G401 (cell line): Measurements from ENCODE around the gene STIP1. TPM values are rescaled to one million over a fixed set of nuclear protein-coding genes. Genes with fewer than 3 reads are reported as not detected.

ENCODE experiments used
- DNase-seq: peaks from one replicate; pipeline ENCODE4 v3.0.0-alpha.2; 2015; ENCODE audit warnings: low spot score
- in situ Hi-C: cut with HindIII; loops from 2 replicates; pipeline ENCODE4 v1.10.0; 2016; ENCODE audit warnings: low sequenced_read_pairs, mixed read lengths
- total RNA-seq: library from RNA; depleted of rRNA; stranded (reverse); fragments of >200 nt; shearing (Covaris generic); gene quantifications from 2 replicates; pipeline ENCODE4 v1.2.3, GENCODE V29; 2014

Gene STIP1
- total RNA-seq, 1 experiment from 2014 or later = 363 TPM

DNA sequence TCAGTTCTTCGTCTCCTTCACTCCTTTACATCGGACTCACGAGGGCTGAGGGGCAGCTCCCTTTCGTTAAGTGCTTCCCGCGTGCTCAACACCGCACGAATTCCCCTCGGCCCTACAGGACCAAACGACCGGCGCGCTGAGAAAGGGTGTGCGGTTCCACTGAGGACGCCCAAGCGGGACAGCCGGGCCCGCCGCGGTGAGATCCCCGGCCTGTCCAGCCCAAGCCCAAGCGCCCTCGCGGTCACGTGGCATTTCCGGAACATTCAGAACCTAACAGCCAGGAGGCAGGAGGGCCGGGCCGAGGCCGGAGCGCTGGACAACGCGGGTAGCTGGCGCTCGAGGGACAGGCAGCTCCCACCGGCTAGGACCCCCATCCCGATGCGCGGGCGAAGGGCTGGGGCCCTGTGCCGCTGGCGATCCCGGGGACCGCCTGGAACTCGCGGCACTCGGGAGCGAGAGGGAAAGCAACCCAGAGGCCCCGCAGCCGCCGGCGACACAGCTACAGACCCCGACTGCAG lies 737 bp upstream of the STIP1 start:
- in situ Hi-C loops = no loop called here
- peak; percentile 81 for DNase-seq

GRCh38 chr11:64186492-64187165 lies 658 bp downstream of the STIP1 start:
- in situ Hi-C loops = no loop called here
- peak; percentile 33 for DNase-seq

DNA sequence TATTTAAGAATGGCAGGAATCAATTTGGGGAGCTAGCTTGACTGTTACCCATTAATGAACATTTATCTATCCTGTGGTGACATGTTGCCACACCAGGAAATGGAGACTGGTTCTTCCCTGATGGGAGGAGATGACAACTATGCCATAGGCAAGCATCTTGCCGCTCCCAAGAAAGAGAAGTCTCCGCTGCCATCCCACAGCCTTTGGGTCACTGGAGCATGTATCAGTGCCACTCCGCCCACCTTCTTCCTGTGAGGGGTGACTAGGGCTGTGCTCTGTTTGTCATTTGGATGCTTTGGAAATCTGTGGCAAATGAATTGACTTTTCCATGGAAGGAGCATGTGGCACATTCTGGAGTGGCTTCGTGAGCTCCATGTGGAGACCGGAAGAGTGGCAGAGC lies 6.5 kb downstream of the STIP1 start:
- in situ Hi-C loops = no loop called here
- no peak for DNase-seq

DNA sequence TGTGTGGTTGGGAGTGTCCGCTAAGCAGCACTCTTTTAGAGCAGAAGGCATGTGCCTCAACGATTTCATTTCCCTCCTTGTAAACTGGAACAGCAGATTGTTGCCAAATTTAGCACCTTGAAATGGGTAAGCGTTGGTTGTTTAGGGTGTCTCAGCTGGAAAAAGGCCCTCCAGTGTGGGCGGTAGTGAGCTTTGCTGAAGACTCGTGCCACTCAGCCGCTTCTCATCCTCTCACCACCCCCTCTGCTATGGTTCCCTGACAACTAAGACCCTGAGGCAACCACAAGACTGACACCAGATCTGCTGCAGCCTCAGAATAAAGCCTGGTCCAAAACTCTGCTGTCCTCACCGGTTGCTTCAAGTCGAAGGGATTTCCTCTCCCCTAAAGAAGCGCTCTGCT lies 10.7 kb downstream of the STIP1 start:
- in situ Hi-C loops = no loop called here
- DNase-seq = no peak

GRCh38 chr11:64198511-64198910 lies 12.5 kb downstream of the STIP1 start:
- DNase-seq = no peak
- in situ Hi-C loops = no loop called here

GRCh38 chr11:64201543-64201942 lies 15.6 kb downstream of the STIP1 start:
- DNase-seq = no peak
- in situ Hi-C loops = loop anchor here (10.0 kb wide), 1 partner anchor 73 kb away; no protein-coding TSS in a partner anchor

DNA sequence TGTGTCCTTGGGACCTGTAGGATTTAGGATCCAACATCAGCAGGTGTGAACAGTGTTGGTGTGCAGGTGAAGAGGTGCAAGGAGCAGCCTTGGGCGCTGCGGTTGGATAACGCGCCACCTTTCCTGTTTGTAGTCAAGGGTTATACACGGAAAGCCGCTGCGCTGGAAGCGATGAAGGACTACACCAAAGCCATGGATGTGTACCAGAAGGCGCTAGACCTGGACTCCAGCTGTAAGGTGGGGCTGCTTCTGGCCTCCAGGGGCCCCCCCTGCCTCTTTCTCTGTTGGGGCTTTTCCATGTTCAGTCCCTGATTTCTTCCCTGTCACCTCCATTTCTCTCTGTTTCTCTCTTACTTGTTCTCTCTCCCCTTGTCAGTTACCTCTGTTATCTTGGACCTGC lies 17.0 kb downstream of the STIP1 start:
- DNase-seq = no peak
- in situ Hi-C loops = loop anchor here (10.0 kb wide), 1 partner anchor 72 kb away; no protein-coding TSS in a partner anchor

- in situ Hi-C loops = loop anchor here (10.0 kb wide), 1 partner anchor 71 kb away; no protein-coding TSS in a partner anchor
- no peak for DNase-seq
Measured at GRCh38 chr11:64203421-64204079, 17.6 kb downstream of the STIP1 start.

DNA sequence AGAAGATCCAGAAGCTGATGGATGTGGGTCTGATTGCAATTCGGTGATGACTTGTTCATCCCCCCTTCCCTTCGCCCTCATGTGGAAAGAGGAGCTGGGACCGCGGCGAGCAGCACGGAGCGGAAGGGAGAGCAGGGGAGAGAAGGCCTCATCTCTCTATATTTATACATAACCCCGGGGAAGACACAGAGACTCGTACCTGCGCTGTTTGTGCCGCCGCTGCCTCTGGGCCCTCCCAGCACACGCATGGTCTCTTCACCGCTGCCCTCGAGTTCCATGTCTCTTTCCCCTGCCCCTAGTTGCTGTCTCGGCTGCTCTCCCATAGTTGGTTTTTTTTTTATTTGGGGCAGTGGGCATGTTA lies 18.1 kb downstream of the STIP1 start:
- DNase-seq = no peak
- in situ Hi-C loops = loop anchor here (10.0 kb wide), 1 partner anchor 71 kb away; no protein-coding TSS in a partner anchor

DNA sequence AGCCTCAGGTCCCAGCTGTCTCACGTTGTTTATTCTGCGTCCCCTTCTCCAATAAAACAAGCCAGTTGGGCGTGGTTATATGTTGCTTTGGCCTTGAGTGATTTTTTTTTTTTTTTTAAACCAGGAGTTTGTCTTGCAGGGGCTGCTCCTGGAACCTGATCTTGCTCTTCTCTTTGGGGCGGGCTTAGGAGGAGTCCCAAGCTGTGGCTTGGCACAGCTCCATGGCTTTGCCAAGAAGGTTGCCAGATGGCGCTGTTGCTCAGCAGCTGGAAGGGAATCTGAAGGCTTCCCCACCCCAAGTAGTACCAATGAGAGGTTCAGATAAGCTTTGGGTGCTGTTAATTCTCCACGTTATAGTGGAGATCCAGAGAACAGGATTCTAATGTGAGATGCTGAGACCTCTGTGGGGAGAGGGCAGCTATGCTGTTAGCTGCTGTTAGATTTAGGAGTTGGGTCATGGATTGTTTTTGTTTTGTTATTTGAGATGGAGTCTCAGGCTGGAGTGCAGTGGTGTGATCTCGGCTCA lies 18.6 kb downstream of the STIP1 start:
- in situ Hi-C loops = loop anchor here (10.0 kb wide), 1 partner anchor 70 kb away; no protein-coding TSS in a partner anchor

GRCh38 chr11:64206457-64207255 lies 20.7 kb downstream of the STIP1 start, which contains the start of gene FERMT3:
Gene FERMT3 (plus strand): TSS chr11:64206721. CDS start chr11:64207365, 644 bp downstream.
- in situ Hi-C loops = loop anchor here (10.0 kb wide), 1 partner anchor 68 kb away; no protein-coding TSS in a partner anchor

More for the DNA sequence above, 18.6 kb downstream of the STIP1 start:
- DNase-seq = peak; percentile 86

DNA sequence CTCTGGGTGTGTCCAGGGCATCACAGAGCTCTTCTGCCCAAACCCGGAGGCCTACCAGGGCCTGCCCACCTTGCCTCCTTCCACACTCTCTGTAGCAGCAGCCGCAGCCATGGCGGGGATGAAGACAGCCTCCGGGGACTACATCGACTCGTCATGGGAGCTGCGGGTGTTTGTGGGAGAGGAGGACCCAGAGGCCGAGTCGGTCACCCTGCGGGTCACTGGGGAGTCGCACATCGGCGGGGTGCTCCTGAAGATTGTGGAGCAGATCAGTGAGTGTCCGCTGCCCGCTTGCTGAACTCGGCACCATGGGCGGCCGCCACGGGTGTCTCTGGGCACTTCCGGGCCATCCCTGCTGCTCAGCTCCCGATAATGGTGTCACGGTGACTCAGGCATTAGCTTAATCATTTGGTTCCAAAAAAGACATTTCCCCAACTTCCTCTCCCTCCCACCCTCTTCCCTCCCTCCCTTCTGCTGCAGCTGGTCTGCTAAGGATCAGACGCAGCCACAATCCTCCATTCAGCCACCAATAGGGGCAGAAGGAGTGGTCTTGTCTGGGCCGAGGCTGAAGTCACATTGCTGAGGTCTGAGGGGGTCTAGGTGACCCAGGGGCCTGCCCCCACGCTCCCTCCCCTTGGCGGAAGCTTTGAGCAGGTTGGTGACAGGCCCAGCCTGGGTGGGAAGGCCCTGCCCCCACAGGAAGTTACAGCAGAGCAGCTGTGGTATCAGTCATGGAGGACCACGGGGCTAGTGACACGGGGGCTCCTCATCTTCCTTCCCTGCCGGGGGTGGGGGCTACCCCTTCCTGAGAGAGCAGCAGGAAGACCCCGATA lies 21.5 kb downstream of the STIP1 start:
- no peak for DNase-seq

More at GRCh38 chr11:64206457-64207255, 20.7 kb downstream of the STIP1 start, which contains the start of gene FERMT3:
- no peak for DNase-seq

DNA sequence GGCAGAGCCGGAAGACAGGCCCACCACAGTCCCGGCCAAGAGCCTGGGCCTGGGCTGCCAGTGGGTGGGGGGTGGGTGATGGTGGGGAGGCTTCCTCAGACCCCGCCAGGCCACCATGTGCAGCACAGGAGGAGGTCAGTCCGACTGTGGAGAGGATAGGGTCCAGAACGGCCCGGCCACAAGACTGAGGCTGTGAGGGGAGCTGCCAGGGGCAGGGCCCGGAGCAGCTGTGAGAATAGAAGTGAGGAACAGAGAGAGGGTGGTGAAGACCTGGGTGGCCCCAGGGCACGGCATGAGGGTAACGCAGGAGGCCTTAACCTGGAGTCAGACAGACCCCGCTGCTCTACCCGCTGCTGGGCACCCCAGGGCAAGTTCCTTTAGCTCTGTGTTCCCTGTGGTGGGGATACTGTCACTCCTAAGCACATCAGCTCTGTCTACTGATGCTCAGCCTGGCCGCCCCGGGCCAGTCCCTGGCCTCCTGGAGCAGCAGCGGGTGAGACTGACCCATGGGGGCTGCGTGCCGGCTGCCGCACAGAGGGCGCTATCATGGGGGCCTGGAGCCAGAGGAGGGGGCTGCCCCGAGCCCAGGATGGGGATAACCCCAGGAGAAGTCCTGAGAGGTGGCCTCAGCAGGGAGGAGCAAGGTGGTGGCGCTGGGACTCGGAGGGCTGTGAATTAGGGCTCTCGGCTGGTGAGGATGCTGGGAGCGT lies 22.3 kb downstream of the STIP1 start:
- in situ Hi-C loops = loop anchor here (10.0 kb wide), 1 partner anchor 67 kb away; no protein-coding TSS in a partner anchor
- no peak for DNase-seq

More for the DNA sequence above, 21.5 kb downstream of the STIP1 start:
- in situ Hi-C loops = loop anchor here (10.0 kb wide), 1 partner anchor 67 kb away; no protein-coding TSS in a partner anchor

- in situ Hi-C loops = loop anchor here (10.0 kb wide), 1 partner anchor 66 kb away; no protein-coding TSS in a partner anchor
- no peak for DNase-seq
Measured at GRCh38 chr11:64208796-64209562, 23.0 kb downstream of the STIP1 start.

GRCh38 chr11:64209563-64209843 lies 23.5 kb downstream of the STIP1 start:
- in situ Hi-C loops = loop anchor here (10.0 kb wide), 1 partner anchor 65 kb away; no protein-coding TSS in a partner anchor
- DNase-seq = no peak

- in situ Hi-C loops = no loop called here
- peak; percentile 70 for DNase-seq
Measured at GRCh38 chr11:64210301-64211020, 24.5 kb downstream of the STIP1 start.
